Subcutaneous adipose tissue (tissue), 4 donors: ENCODE results near the gene UROC1. TPM values are rescaled to one million over a fixed set of nuclear protein-coding genes. Genes with fewer than 3 reads are reported as not detected.

Source experiments
- CTCF ChIP-seq: fragments of 450-650 bp; IDR thresholded peaks from one replicate; pipeline ENCODE4 v1.5.1; 2016; ENCODE audit warnings: low read depth, mild to moderate bottlenecking, control low read depth, antibody characterized with exemption, moderate library complexity
- total RNA-seq, 4 donors: library from RNA; depleted of rRNA; stranded (reverse); fragments of >200 nt; gene quantifications; one replicate each; pipeline ENCODE4 v1.1.0, GENCODE V29; 2016

UROC1 gene
- total RNA-seq, 4 donors from 2014 or later: not detected

- TF ChIP-seq CTCF: no peak
Observed at GRCh38 chr3:126555795-126556636, 38.4 kb upstream of the UROC1 start.

- TF ChIP-seq CTCF: no peak
Observed at GRCh38 chr3:126554560-126555525, 37.3 kb upstream of the UROC1 start.

GRCh38 chr3:126553284-126554084 is 35.9 kb upstream of the UROC1 start:
- no peak for TF ChIP-seq CTCF

GRCh38 chr3:126552688-126553283 is 35.2 kb upstream of the UROC1 start:
- TF ChIP-seq CTCF: no peak

- TF ChIP-seq CTCF: no peak
Observed at GRCh38 chr3:126551839-126552687, 34.5 kb upstream of the UROC1 start.

- no peak for TF ChIP-seq CTCF
Observed at GRCh38 chr3:126551121-126551838, 33.7 kb upstream of the UROC1 start.
